OCI-LY3 (cell line): ENCODE measurements around the gene ISX.

Experiments used
- H2AFZ ChIP-seq: fragments of 200-600, 300-600 bp; shearing (Covaris generic); 2 replicates; pipeline ENCODE4 v1.6.0; 2014; ENCODE audit warnings: antibody characterized with exemption, low read depth, low read length
- H3K27ac ChIP-seq: fragments of 200-600, 300-600 bp; sonication (generic); 2 replicates; pipeline ENCODE4 v1.5.1; 2014; ENCODE audit warnings: mild to moderate bottlenecking, low read length, moderate library complexity, mixed read lengths
- H3K27me3 ChIP-seq: fragments of 200-600, 300-600 bp; sonication (generic); 2 replicates; pipeline ENCODE4 v1.6.1; 2014; ENCODE audit warnings: low read depth, low read length, mixed read lengths
- H3K36me3 ChIP-seq: fragments of 200-600, 300-600 bp; sonication (generic); replicated peaks from 2 replicates; pipeline ENCODE3; 2014; ENCODE audit warnings: low read depth, low read length, mixed read lengths
- H3K4me1 ChIP-seq: fragments of 300-600, 200-600 bp; sonication (generic); 2 replicates; pipeline ENCODE4 v1.6.1; 2014; ENCODE audit warnings: low read length, mixed read lengths
- H3K4me2 ChIP-seq: fragments of 200-600, 300-600 bp; sonication (generic); 2 replicates; pipeline ENCODE4 v1.6.1; 2014; ENCODE audit warnings: low read length, mixed read lengths
- H3K4me3 ChIP-seq: fragments of 300-600, 200-600 bp; sonication (generic); 2 replicates; pipeline ENCODE4 v1.5.1; 2014; ENCODE audit warnings: antibody characterized with exemption, mild to moderate bottlenecking, low read length, moderate library complexity
- H3K79me2 ChIP-seq: fragments of 300-600, 200-600 bp; shearing (Covaris generic); 2 replicates; pipeline ENCODE4 v1.6.1; 2014; ENCODE audit warnings: mild to moderate bottlenecking, low read length, mixed read lengths
- H3K9ac ChIP-seq: fragments of 300-600, 200-600 bp; shearing (Covaris generic); 2 replicates; pipeline ENCODE4 v1.6.0; 2014; ENCODE audit warnings: mild to moderate bottlenecking, low read length, moderate library complexity
- H3K9me3 ChIP-seq: fragments of 200-600, 300-600 bp; shearing (Covaris generic); 2 replicates; pipeline ENCODE4 v1.6.1; 2014; ENCODE audit warnings: low read length, mixed read lengths; ENCODE audit not compliant: insufficient read depth
- H4K20me1 ChIP-seq: fragments of 200-600, 300-600 bp; sonication (generic); 2 replicates; pipeline ENCODE4 v1.6.1; 2016; ENCODE audit warnings: low read length, mixed read lengths; ENCODE audit not compliant: insufficient read depth
- EZH2phosphoT487 ChIP-seq: fragments of 200-600 bp; shearing (Covaris generic); IDR thresholded peaks from 2 replicates; pipeline ENCODE4 v1.6.1; 2018; ENCODE audit warnings: antibody characterized with exemption, mixed run types, low read depth
- TF ChIP-seq, protein P1 (sequence below): fragments of 200-600, 300-600 bp; sonication (generic); IDR thresholded peaks from 2 replicates; pipeline ENCODE4 v1.5.1; 2014; ENCODE audit warnings: antibody characterized with exemption, low read length, low read depth

ISX gene

DNA sequence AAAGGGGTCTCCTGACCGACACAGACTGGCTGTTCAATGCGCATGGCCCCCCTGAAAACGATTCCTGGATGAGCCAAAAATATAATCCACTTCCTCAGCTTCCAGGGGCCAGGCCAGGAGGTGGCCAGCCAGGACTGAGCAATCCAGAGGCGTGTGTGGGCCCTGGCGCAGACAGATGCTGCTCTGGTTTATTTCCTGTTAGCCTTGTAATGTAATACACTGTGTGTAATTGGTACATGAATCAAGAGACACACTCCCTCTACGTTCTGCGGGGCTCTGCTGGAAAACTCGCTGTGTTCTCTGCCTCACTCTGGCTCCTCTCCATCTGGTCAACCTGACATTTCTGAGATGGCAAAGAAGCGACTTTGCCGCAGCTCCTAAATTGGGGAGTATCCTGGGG lies 26.3 kb upstream of the ISX start:
- Histone ChIP-seq H3K4me2 (no peak overlapping the region), H3K4me3 (no peak overlapping the region), H2AFZ (no peak overlapping the region), H3K9me3 (no peaks in the 10 kb centered on the region), H3K27me3 (no peaks in the 10 kb centered on the region), H3K36me3 (no peaks in the 10 kb centered on the region), H3K79me2 (no peaks in the 10 kb centered on the region), H3K4me1 (peaks cover 11% of the 10 kb centered on the region; the same call in 1 of the 2 replicates), H3K27ac (no peak overlapping the region), H3K9ac (no peak overlapping the region), H4K20me1 (no peaks in the 10 kb centered on the region)
- TF ChIP-seq, protein P1, sequence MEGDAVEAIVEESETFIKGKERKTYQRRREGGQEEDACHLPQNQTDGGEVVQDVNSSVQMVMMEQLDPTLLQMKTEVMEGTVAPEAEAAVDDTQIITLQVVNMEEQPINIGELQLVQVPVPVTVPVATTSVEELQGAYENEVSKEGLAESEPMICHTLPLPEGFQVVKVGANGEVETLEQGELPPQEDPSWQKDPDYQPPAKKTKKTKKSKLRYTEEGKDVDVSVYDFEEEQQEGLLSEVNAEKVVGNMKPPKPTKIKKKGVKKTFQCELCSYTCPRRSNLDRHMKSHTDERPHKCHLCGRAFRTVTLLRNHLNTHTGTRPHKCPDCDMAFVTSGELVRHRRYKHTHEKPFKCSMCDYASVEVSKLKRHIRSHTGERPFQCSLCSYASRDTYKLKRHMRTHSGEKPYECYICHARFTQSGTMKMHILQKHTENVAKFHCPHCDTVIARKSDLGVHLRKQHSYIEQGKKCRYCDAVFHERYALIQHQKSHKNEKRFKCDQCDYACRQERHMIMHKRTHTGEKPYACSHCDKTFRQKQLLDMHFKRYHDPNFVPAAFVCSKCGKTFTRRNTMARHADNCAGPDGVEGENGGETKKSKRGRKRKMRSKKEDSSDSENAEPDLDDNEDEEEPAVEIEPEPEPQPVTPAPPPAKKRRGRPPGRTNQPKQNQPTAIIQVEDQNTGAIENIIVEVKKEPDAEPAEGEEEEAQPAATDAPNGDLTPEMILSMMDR, result no peak
- TF ChIP-seq EZH2phosphoT487, result no peak

DNA sequence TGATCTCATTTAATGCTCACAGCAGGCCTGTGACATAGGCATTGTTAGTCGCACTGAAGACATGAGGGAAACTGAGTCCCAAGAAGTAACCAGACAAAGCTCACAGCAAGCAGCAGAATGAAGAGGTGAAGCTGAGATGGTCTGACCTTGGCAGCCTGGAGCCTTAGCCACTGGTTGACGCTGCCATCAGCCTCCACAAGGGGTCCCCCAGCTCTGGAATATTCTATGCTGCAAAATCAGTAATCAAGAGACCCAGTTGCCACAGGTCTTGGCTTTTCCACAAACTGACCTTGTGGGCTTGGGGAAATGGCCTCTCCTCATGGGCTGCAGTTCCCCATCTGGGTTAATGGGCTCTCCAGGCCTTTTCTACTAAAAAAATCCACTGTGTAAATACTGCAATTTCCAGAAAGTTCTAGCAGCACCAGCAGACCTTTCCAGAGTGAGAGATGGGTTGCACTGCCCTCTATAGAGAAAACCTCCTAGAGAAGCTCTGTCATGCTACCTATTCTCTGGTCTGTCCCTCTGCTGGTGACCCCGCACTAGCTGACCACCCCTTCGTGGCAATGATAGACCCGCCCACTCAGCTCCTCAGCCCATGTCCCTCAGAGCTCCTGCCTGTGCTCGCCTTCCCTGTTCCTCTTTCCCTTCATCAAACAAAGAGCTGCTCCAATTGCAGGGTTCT lies 22.6 kb upstream of the ISX start:
- TF ChIP-seq EZH2phosphoT487, result no peak
- TF ChIP-seq, protein P1, result peak; percentile 83
- Histone ChIP-seq H3K79me2 (no peaks in the 10 kb centered on the region), H4K20me1 (no peaks in the 10 kb centered on the region), H3K27ac (no peak overlapping the region), H3K4me1 (peaks cover 18% of the 10 kb centered on the region; the same call in 1 of the 2 replicates), H3K36me3 (peaks cover 3% of the 10 kb centered on the region), H3K9me3 (no peaks in the 10 kb centered on the region), H2AFZ (no peak overlapping the region), H3K27me3 (peaks cover 30% of the 10 kb centered on the region), H3K4me2 (no peak overlapping the region), H3K4me3 (no peak overlapping the region), H3K9ac (no peak overlapping the region)

GRCh38 chr22:35043934-35044319 lies 22.0 kb upstream of the ISX start:
- no peak overlapping the region for H2AFZ ChIP-seq
- H3K9me3 ChIP-seq, result no peaks in the 10 kb centered on the region
- H3K4me2 ChIP-seq, result no peak overlapping the region
- H3K36me3 ChIP-seq, result peaks cover 3% of the 10 kb centered on the region
- no peaks in the 10 kb centered on the region for H4K20me1 ChIP-seq
- H3K9ac ChIP-seq, result no peak overlapping the region
- H3K4me1 ChIP-seq, result peaks cover 18% of the 10 kb centered on the region; the same call in 1 of the 2 replicates
- H3K27ac ChIP-seq, result no peak overlapping the region
- H3K27me3 ChIP-seq, result peaks cover 33% of the 10 kb centered on the region
- H3K4me3 ChIP-seq, result no peak overlapping the region
- H3K79me2 ChIP-seq, result no peaks in the 10 kb centered on the region
- TF ChIP-seq, protein P1, result no peak
- no peak for TF ChIP-seq EZH2phosphoT487

GRCh38 chr22:35044607-35045390 lies 21.2 kb upstream of the ISX start:
- no peaks in the 10 kb centered on the region for H3K9me3 ChIP-seq
- H3K4me2 ChIP-seq, result no peak overlapping the region
- no peak overlapping the region for H3K9ac ChIP-seq
- H3K4me1 ChIP-seq, result peaks cover 18% of the 10 kb centered on the region; the same call in 1 of the 2 replicates
- peaks cover 33% of the 10 kb centered on the region for H3K27me3 ChIP-seq
- no peaks in the 10 kb centered on the region for H3K79me2 ChIP-seq
- peaks cover 3% of the 10 kb centered on the region for H3K36me3 ChIP-seq
- H3K27ac ChIP-seq, result no peak overlapping the region
- no peak overlapping the region for H2AFZ ChIP-seq
- H4K20me1 ChIP-seq, result no peaks in the 10 kb centered on the region
- H3K4me3 ChIP-seq, result no peak overlapping the region
- no peak for TF ChIP-seq EZH2phosphoT487
- TF ChIP-seq, protein P1, result no peak
